ENCODE results near the gene WDR48. TPM values are rescaled to one million over a fixed set of nuclear protein-coding genes. Genes with fewer than 3 reads are reported as not detected.

The WDR48 gene
- total RNA-seq, 3 donors from 2014 or later (not counting 1 experiment from before 2014, with no cell fraction given) = 89.1 to 101 (median 91.5) TPM

DNA sequence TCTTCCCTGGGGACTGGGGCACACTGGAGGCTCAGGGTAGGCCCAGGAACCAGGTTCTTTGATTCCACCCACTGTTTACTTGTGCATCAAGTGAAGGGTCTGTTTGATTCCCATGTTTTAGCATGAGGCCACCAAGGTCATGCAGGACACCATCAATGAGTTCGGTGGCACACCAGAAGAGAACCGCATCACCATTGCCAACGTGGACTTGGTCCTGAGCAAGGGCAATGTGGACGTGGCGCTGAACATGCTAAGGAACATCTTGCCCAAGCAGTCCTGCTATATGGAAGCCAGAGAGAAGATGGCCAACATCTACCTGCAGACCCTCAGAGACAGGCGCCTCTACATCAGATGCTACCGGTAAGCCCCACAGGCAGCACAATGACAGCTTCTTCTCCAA is 77.1 kb downstream of the WDR48 start:
- Histone ChIP-seq H3K27me3 (ENCODE audit: control insufficient read depth, insufficient read depth, low read length) (no peaks in the 10 kb centered on the region), H3K27ac (ENCODE audit: low read length) (no peak overlapping the region), H3K36me3 (ENCODE audit: control insufficient read depth, insufficient read depth, low read length) (no peaks in the 10 kb centered on the region), H3K4me3 (ENCODE audit: low read length) (no peak overlapping the region), H3K9me3 (ENCODE audit: control insufficient read depth, insufficient read depth, low read length) (no peaks in the 10 kb centered on the region), H3K4me1 (ENCODE audit: control insufficient read depth, insufficient read depth, low read length) (peaks cover 24% of the 10 kb centered on the region)
- intact Hi-C loops (cut with micrococcal nuclease) = no loop called here
- TF ChIP-seq, protein P1, sequence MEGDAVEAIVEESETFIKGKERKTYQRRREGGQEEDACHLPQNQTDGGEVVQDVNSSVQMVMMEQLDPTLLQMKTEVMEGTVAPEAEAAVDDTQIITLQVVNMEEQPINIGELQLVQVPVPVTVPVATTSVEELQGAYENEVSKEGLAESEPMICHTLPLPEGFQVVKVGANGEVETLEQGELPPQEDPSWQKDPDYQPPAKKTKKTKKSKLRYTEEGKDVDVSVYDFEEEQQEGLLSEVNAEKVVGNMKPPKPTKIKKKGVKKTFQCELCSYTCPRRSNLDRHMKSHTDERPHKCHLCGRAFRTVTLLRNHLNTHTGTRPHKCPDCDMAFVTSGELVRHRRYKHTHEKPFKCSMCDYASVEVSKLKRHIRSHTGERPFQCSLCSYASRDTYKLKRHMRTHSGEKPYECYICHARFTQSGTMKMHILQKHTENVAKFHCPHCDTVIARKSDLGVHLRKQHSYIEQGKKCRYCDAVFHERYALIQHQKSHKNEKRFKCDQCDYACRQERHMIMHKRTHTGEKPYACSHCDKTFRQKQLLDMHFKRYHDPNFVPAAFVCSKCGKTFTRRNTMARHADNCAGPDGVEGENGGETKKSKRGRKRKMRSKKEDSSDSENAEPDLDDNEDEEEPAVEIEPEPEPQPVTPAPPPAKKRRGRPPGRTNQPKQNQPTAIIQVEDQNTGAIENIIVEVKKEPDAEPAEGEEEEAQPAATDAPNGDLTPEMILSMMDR (IDR thresholded peaks at IDR 0.05) = no peak
- H3K27ac Mint-ChIP-seq = no peak overlapping the region
- DNase-seq (no peak), ATAC-seq (no peak)
- 98% methylated on average over 7 of the region's 7 CpGs for WGBS (ENCODE audit: insufficient coverage)
- H3K4me3 Mint-ChIP-seq = no peak overlapping the region
- H3K27me3 Mint-ChIP-seq (ENCODE audit: low read depth in 2 of 2) = peaks cover 5% of the 10 kb centered on the region in 2 donors
- no peaks in the 10 kb centered on the region for H3K36me3 Mint-ChIP-seq
- no peaks in the 10 kb centered on the region for H3K9me3 Mint-ChIP-seq
- H3K4me1 Mint-ChIP-seq = peaks cover 17 to 30% of the 10 kb centered on the region in 2 donors

DNA sequence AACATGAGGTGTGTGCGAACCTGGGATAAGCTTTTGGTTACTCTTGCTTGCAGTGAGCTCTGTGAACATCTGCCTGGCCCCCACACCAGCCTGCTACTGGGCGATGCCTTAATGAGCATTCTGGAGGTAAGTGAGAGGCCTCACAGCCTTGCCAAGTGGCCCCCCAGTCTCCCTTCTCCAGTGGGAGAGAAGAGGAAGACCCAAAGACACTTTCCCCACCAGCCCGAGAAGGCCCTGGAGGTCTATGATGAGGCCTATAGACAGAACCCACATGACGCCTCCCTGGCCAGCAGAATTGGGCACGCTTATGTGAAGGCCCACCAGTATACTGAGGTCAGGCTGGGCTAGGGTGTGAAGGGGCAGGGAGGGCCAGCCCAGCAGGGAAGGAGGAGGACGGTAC is 78.2 kb downstream of the WDR48 start:
- H3K4me3 Mint-ChIP-seq = no peak overlapping the region
- 91% methylated on average over 6 of the region's 6 CpGs for WGBS (ENCODE audit: insufficient coverage)
- no peak overlapping the region for H3K27ac Mint-ChIP-seq
- Histone ChIP-seq H3K9me3 (ENCODE audit: control insufficient read depth, insufficient read depth, low read length) (no peaks in the 10 kb centered on the region), H3K27me3 (ENCODE audit: control insufficient read depth, insufficient read depth, low read length) (no peaks in the 10 kb centered on the region), H3K4me1 (ENCODE audit: control insufficient read depth, insufficient read depth, low read length) (peaks cover 24% of the 10 kb centered on the region), H3K4me3 (ENCODE audit: low read length) (no peak overlapping the region), H3K27ac (ENCODE audit: low read length) (no peak overlapping the region), H3K36me3 (ENCODE audit: control insufficient read depth, insufficient read depth, low read length) (no peaks in the 10 kb centered on the region)
- no peak for ATAC-seq
- H3K36me3 Mint-ChIP-seq = no peaks in the 10 kb centered on the region
- peaks cover 17 to 30% of the 10 kb centered on the region in 2 donors for H3K4me1 Mint-ChIP-seq
- H3K9me3 Mint-ChIP-seq = no peaks in the 10 kb centered on the region
- peaks cover 0 to 3% of the 10 kb centered on the region in 2 donors for H3K27me3 Mint-ChIP-seq (ENCODE audit: low read depth in 2 of 2)
- intact Hi-C loops (cut with micrococcal nuclease) = no loop called here
- no peak for DNase-seq
- TF ChIP-seq, protein P1 (IDR thresholded peaks at IDR 0.05) = no peak

DNA sequence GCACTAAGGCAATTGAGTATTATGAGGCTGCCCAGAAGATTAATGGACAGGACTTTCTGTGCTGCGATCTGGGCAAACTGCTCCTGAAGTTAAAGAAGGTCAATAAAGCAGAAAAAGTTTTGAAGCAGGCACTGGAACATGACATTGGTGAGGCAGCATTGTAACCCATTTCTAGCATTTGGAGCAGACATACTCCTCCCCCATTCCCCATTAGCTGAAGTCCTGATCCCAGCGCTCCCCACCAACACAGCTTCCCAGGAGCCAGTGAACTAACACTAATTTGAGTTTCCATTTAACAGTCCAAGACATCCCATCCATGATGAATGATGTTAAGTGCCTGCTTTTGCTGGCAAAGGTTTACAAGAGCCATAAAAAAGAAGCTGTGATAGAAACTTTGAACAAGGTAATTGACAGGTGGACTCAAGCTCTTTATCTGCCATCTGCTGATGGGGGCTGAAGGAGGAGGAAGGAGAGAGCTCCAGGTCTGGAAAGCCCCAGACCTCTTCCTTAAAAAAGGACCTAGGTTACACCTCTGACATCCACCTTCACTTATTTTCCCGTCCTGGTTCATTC is 79.0 kb downstream of the WDR48 start:
- Histone ChIP-seq H3K9me3 (ENCODE audit: control insufficient read depth, insufficient read depth, low read length) (no peaks in the 10 kb centered on the region), H3K36me3 (ENCODE audit: control insufficient read depth, insufficient read depth, low read length) (no peaks in the 10 kb centered on the region), H3K27ac (ENCODE audit: low read length) (no peak overlapping the region), H3K4me1 (ENCODE audit: control insufficient read depth, insufficient read depth, low read length) (peaks cover 24% of the 10 kb centered on the region), H3K27me3 (ENCODE audit: control insufficient read depth, insufficient read depth, low read length) (no peaks in the 10 kb centered on the region), H3K4me3 (ENCODE audit: low read length) (no peak overlapping the region)
- Mint-ChIP-seq H3K4me1 (peaks cover 17 to 30% of the 10 kb centered on the region in 2 donors), H3K27ac (no peak overlapping the region), H3K9me3 (no peaks in the 10 kb centered on the region), H3K27me3 (ENCODE audit: low read depth in 2 of 2) (peaks cover 0 to 3% of the 10 kb centered on the region in 2 donors), H3K36me3 (no peaks in the 10 kb centered on the region), H3K4me3 (no peak overlapping the region)
- intact Hi-C loops (cut with micrococcal nuclease) = no loop called here
- whole genome bisulfite sequencing (ENCODE audit: insufficient coverage) = 100% methylated on average over 2 of the region's 3 CpGs
- DNase-seq (no peak), ATAC-seq (no peak)
- TF ChIP-seq, protein P1 (IDR thresholded peaks at IDR 0.05) = no peak
